SK-N-MC (cell line): Measurements from ENCODE around the gene ASTL.

Experiments used
- EZH2 ChIP-seq: fragments of 200-600 bp; sonication (generic); IDR thresholded peaks from one replicate; pipeline ENCODE4 v1.6.1; 2017; ENCODE audit warnings: antibody characterized with exemption
- POLR2AphosphoS5 ChIP-seq: IDR thresholded peaks from 2 replicates; pipeline ENCODE4 v1.6.1; 2012; ENCODE audit warnings: mild to moderate bottlenecking, low read depth, low read length, borderline replicate concordance

DNA sequence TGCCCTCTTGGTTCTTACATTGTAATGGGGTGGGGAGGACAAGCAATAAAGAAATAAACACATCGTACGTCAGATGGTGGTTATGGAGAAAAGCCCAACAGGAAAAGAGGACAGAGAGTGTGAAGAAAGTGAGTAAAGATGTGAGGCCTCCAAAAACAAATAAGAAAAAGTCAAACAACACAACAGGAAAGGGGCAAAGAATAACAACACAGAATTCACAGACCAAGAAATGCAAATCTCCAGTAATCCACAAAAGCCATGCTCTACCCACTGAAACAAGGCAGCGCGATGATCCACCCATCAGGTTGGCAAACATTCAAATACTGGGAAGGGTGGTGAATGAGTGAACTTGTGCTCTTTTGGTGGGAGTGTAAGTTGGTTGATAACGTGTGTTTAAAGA lies 23.6 kb upstream of the ASTL start:
- no peak for TF ChIP-seq EZH2
- TF ChIP-seq POLR2AphosphoS5 = no peak
